Thyroid gland (tissue), 4 donors: ENCODE measurements around the gene GPR148. TPM values are rescaled to one million over a fixed set of nuclear protein-coding genes. Genes with fewer than 3 reads are reported as not detected.

Source experiments
- DNase-seq, 2 donors: peaks; one replicate each; pipeline ENCODE4 v3.0.0-alpha.2; 2019
- H3K27ac ChIP-seq, 3 donors: fragments of 200-600 bp; sonication (generic); 1 replicate in 2 of 3; 2 replicates in 1 of 3; pipeline ENCODE4 v1.5.1; 2016 to 2019; ENCODE audit warnings: mild to moderate bottlenecking in 1 of 3, moderate library complexity in 1 of 3
- H3K27me3 ChIP-seq: fragments of 200-600 bp; sonication (generic); one replicate; pipeline ENCODE4 v1.5.1; 2019
- H3K36me3 ChIP-seq, 2 donors: fragments of 200-600 bp; sonication (generic); one replicate each; pipeline ENCODE4 v1.5.1; 2016 to 2019
- H3K4me1 ChIP-seq, 2 donors: fragments of 200-600 bp; sonication (generic); one replicate each; pipeline ENCODE4 v1.5.1; 2017 to 2019
- H3K4me3 ChIP-seq, 3 donors: fragments of 200-600 bp; sonication (generic); replicated peaks in 1 of 3; 1 replicate in 2 of 3; 2 replicates in 1 of 3; pipeline ENCODE4 v1.5.1; 2016; ENCODE audit warnings: mild to moderate bottlenecking in 1 of 3
- H3K9me3 ChIP-seq: fragments of 200-600 bp; sonication (generic); one replicate; pipeline ENCODE4 v1.5.1; 2017
- POLR2A ChIP-seq, 2 donors: fragments of 450-650 bp; IDR thresholded peaks; one replicate each; pipeline ENCODE4 v1.6.1; 2017; ENCODE audit warnings: antibody characterized with exemption in 2 of 2, mild to moderate bottlenecking in 2 of 2, moderate library complexity in 1 of 2
- WGBS, 2 donors: methylation state at CpG; one replicate each; pipeline ENCODE4 v1.1.5; 2017; 5-methylcytosine and 5-hydroxymethylcytosine counted together
- intact Hi-C: fragments of 100-400 bp; cut with DNase I; formaldehyde crosslinking; loops from one replicate; pipeline ENCODE4 v1.15.1; 2023
- total RNA-seq, 4 donors: library from RNA; depleted of rRNA; stranded (reverse); fragments of >200 nt; gene quantifications; one replicate each; pipeline ENCODE4 v1.2.3, GENCODE V29; 2016
- TF ChIP-seq, protein P1 (sequence below), 6 experiments: fragments of 200-600 bp in 3 of 6; fragments of 450-650 bp in 3 of 6; sonication (generic) in 3 of 6; IDR thresholded peaks; one replicate each; pipeline ENCODE4 v1.5.1; 2016 to 2019; ENCODE audit warnings: antibody characterized with exemption in 6 of 6, mild to moderate bottlenecking in 2 of 6, inconsistent platforms in 1 of 6, moderate library complexity in 1 of 6

Gene GPR148
- total RNA-seq, 4 donors from 2014 or later: not detected

DNA sequence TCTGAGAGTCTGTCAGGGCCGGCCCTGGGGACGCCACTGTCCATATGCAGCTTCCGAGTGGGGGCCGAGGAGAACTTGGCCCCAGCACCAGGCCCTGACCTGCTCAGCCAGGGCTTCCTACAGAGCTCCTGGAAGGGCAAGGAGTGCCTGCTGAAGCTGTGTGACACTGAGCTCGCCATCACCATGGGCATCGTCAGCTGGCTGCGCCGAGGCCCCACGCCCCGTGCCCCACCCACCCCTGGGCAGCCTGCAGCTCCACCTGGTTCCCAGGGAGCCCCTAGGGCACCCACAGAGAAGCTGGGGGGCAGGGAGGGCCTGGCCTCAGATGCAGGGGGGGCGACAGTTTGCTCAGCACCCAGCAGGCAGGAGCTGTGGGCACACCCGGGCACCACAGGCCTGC is 34.5 kb downstream of the GPR148 start:
- Histone ChIP-seq H3K27ac (no peak overlapping the region), H3K4me1 (no peaks in the 10 kb centered on the region), H3K9me3 (no peaks in the 10 kb centered on the region), H3K4me3 (no peak overlapping the region), H3K36me3 (no peaks in the 10 kb centered on the region), H3K27me3 (no peaks in the 10 kb centered on the region)
- no peak for DNase-seq
- WGBS, 2 donors: 87% methylated on average over 5 of the region's 12 CpGs; no CpG with 5 or more reads in 1 of the 2 donors
- TF ChIP-seq, protein P1, sequence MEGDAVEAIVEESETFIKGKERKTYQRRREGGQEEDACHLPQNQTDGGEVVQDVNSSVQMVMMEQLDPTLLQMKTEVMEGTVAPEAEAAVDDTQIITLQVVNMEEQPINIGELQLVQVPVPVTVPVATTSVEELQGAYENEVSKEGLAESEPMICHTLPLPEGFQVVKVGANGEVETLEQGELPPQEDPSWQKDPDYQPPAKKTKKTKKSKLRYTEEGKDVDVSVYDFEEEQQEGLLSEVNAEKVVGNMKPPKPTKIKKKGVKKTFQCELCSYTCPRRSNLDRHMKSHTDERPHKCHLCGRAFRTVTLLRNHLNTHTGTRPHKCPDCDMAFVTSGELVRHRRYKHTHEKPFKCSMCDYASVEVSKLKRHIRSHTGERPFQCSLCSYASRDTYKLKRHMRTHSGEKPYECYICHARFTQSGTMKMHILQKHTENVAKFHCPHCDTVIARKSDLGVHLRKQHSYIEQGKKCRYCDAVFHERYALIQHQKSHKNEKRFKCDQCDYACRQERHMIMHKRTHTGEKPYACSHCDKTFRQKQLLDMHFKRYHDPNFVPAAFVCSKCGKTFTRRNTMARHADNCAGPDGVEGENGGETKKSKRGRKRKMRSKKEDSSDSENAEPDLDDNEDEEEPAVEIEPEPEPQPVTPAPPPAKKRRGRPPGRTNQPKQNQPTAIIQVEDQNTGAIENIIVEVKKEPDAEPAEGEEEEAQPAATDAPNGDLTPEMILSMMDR (IDR thresholded peaks at IDR 0.05): no peak
- TF ChIP-seq POLR2A (IDR thresholded peaks at IDR 0.05): no peak
- intact Hi-C loops: no loop called here

- H3K27me3 ChIP-seq: no peaks in the 10 kb centered on the region
- H3K36me3 ChIP-seq: no peaks in the 10 kb centered on the region
- H3K9me3 ChIP-seq: no peaks in the 10 kb centered on the region
- 89 to 100% methylated on average over 1 to 4 of the region's 15 CpGs for WGBS, 2 donors
- TF ChIP-seq POLR2A (IDR thresholded peaks at IDR 0.05): no peak
- TF ChIP-seq, protein P1 (IDR thresholded peaks at IDR 0.05): no peak
- DNase-seq: no peak
- intact Hi-C loops: no loop called here
- no peak overlapping the region for H3K27ac ChIP-seq
- H3K4me3 ChIP-seq: no peak overlapping the region
- no peaks in the 10 kb centered on the region for H3K4me1 ChIP-seq
These were observed 35.4 kb downstream of the GPR148 start for GRCh38 chr2:130764035-130764820.

DNA sequence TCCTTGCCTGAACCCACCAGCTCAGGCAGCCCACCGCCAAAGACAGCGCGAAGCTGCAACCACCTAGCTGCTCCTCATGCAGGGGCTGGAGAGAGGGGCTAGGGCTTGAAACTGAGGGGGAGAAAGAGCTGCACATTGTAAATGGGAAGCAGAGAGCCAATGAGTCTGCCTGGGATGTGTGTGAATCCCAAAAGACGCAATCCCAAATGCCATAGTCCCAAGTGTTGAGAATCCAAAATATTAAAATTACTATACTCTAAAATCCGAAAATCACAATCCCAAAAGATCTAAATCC is 35.9 kb downstream of the GPR148 start:
- Histone ChIP-seq H3K27me3 (no peaks in the 10 kb centered on the region), H3K4me1 (no peaks in the 10 kb centered on the region), H3K36me3 (no peaks in the 10 kb centered on the region), H3K4me3 (no peak overlapping the region), H3K27ac (no peak overlapping the region), H3K9me3 (no peaks in the 10 kb centered on the region)
- intact Hi-C loops: no loop called here
- no peak for DNase-seq
- 93 to 96% methylated on average over 5 of the region's 5 CpGs for WGBS, 2 donors
- TF ChIP-seq, protein P1 (IDR thresholded peaks at IDR 0.05): no peak
- TF ChIP-seq POLR2A (IDR thresholded peaks at IDR 0.05): no peak

DNA sequence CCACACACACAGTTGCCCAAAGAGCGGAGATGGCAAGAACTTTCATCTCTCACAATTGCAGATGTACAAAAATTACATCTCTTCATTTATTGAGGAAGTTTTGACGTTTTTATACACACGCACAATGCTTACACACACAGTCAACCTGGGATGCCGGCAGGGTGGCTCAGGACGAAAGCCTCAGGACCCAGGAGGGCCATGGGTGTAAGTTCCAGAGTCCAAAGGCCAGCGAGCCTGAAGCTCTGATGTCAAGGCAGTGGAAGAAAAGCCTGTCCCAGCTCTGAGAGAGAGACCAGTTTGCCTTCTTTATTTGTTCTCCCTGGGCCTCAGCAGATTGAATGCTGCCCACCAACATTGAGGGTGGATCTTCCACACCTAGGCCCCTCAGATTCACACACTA is 36.6 kb downstream of the GPR148 start:
- no peak overlapping the region for H3K27ac ChIP-seq
- H3K27me3 ChIP-seq: no peaks in the 10 kb centered on the region
- H3K4me3 ChIP-seq: no peak overlapping the region
- DNase-seq: no peak
- no peak for TF ChIP-seq POLR2A (IDR thresholded peaks at IDR 0.05)
- TF ChIP-seq, protein P1 (IDR thresholded peaks at IDR 0.05): no peak
- WGBS, 2 donors: 86 to 87% methylated on average over 6 of the region's 6 CpGs
- no peaks in the 10 kb centered on the region for H3K4me1 ChIP-seq
- intact Hi-C loops: no loop called here
- H3K9me3 ChIP-seq: no peaks in the 10 kb centered on the region
- H3K36me3 ChIP-seq: no peaks in the 10 kb centered on the region

- no peak for DNase-seq
- H3K36me3 ChIP-seq: no peaks in the 10 kb centered on the region
- 86 to 92% methylated on average over 7 of the region's 7 CpGs for WGBS, 2 donors
These were observed 37.2 kb downstream of the GPR148 start for GRCh38 chr2:130766037-130766436.

More at GRCh38 chr2:130766037-130766436, 37.2 kb downstream of the GPR148 start:
- Histone ChIP-seq H3K27ac (no peak overlapping the region), H3K27me3 (no peaks in the 10 kb centered on the region), H3K4me3 (no peak overlapping the region), H3K4me1 (no peaks in the 10 kb centered on the region), H3K9me3 (no peaks in the 10 kb centered on the region)
- TF ChIP-seq, protein P1 (IDR thresholded peaks at IDR 0.05): no peak
- TF ChIP-seq POLR2A (IDR thresholded peaks at IDR 0.05): no peak
- intact Hi-C loops: no loop called here
